Inflammatory macrophage treated with lipopolysaccharide for 1 hour (primary cell): ENCODE measurements around the gene NCKAP5.

Experiments
- DNase-seq, 2 donors: peaks; one replicate each; pipeline ENCODE4 v3.0.0-alpha.2; 2020 to 2022

Gene NCKAP5

DNA sequence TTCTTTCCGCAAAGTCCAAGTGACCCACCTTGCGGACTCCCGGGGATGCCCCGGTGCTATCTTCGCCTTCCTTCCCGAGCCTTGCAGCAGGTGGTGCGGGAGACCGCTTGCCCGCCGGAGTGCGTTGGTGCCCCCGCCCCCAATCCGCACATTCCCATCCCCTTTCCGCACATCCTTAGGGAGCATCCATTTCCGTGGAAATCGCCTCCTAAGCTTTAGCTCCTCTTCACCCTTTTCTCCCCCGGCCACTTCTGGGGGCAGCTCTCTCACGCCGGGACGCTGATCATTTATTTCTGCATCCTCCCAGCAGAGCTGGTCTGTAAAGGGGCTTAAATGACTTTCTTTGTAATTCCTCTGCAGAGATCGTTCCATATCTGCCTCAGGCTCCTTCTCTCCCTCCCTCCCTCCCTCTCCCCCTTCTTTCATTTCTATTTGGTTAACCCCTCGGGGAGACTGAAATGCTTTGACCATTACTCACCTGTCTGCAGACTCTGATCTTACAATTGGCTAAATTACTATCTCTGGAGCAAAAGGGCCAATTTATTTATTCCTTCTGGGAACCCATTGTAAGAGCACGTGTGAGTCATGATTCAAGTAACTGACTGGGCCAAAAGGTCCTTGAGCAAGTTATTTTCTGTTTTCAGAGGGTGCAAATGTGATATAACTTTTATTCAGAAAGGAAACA lies 897.0 kb downstream of the NCKAP5 start:
- DNase-seq: no peak

DNA sequence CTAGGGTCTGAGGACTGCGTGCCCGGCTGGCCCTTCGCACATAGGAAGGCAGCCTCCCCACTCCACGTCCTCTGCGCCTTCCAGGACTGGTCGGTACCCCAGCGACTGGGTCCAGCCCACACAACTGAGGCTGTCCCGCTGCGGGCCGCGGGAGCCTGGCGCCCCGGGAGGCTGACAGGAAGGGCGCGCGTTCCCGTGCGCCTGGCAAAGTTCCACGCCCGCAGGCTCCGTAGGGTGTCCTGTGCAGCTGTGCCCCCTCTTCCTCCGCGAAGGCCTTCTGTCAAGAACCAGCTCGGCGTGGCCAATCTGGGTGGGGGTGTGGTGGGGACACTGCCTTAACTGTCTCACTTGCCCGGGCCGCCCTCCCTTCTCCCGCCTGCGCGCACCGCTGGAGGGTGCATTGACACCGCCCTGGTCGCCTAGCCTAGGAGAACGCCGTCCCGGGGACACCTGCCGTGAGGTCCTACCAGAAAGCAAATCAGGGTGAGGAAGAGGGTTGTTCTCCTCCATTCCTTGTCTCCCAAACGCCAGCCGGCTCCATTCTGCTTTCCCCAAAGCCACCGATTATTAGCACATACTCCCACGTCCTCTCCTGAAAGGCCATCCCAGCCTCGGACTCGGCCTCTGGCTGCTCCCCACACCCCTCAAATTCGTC lies 897.6 kb downstream of the NCKAP5 start:
- no peak for DNase-seq

DNA sequence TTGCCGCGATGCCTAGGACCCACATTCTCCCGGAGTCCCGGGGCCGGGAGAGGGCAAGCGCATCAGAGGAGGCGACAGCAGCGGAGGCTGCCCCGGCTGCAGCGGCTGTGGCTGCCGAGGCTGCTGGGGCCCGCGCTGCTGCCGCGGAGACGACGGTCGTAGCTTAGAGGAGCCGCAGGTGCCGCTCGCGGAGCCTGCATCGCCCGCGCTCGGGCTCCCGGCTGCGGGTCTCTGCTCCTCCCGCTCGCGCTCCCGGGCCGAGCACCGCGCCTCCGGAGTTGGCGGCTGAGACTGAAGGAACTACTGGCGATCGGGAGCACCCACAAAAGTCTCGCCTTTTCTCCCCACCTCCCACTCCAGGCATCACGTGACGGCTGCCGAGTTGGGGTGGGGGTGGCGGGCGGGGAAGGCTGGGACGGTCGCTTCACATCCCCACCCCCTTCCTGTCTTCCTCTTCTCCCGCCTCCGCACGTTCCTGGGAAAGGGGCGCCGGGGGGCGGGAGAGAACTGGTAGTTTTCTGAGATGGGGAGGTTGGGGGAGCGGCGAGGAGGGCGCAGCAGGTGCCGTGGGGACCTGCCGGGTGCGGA lies 898.3 kb downstream of the NCKAP5 start, which contains the start of gene LYPD1:
Gene LYPD1 (minus strand): TSS at position 298 of the 588 bp plus-strand sequence. CDS start 273 bp downstream, at position 25.
- DNase-seq: no peak

GRCh38 chr2:132668987-132669907 lies 899.0 kb downstream of the NCKAP5 start:
- DNase-seq: no peak

DNA sequence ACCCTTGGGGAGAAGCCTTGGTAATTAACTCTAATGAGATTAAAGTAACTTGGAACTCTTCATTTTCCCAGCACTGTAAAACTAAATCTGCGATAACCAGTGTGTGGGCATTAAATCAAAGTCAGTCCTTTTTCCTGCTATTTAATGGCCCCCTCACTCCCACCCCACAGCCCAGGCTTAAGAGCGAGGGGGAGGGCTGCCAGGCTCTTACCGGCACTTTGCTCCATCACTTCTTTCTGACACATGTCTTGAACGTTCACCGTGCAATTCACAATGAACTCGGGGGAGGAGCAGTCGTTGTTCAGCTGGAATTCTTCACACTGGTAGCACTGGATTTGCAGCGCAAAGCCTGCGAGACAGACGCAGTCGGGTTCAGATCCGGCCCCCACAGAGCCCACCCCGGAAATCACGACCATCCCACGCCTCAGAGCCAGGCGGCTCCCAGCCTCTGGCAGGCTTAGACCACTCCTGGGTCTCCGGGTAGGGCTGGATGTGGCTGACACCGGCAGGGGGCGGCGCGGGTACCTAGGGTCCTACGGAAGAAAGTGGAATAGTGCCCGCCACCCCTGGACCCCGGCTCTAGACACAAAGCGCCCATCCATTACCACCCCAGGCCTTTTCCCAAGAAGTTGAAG lies 900.0 kb downstream of the NCKAP5 start:
- no peak for DNase-seq

DNA sequence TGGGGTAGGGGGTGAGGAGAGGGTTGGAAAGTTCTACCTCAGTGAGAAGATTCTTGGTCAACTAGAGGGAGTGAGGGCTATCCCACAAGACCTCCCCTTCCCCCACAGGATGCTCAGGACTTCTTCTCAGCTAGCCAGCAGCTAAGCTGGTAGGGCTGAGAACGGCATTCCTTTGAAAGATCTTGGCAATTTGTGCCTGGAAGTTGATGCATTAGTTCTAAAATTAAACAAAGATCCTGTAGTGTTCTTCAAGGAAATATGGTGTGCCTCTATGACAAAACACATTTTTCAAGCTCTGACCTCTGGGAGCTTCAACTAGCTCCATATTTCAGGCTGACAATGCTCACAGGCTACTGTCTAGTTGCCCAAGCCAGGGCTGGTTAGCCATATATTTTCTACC lies 900.6 kb downstream of the NCKAP5 start:
- no peak for DNase-seq

DNA sequence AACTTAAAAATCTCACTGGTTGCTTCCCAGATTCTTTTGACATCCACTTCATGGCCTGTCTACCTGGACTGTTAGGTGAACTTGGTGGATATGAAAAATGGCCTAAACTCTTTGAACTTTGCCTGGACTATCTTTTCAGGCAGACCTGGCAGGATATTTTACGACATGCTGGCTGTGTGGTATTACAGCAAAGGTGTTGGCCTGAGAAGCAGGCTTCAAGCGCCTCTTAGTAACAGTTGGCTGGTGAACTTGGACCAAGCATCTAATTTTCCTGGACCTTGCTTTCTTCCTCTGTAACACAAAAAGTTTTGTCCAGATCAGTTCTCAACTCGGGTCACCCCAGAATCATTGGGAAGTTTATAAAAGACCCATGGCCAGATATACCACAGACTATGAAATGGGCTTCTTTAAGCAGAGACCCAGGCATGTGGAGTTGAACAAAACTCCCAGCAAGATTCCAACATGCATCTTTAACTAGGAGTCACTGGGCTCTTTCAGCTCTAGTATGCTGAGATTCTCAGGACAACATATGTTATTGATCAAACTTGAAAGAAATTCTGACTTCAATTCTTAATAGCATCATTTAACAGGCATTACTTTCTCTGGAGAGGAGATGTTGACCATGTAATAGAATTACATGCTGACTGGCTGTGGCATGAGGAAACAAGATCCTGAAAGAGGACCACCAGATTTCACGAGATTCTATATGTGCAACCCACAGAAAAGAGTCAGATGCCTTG lies 902.7 kb downstream of the NCKAP5 start:
- DNase-seq: no peak

DNA sequence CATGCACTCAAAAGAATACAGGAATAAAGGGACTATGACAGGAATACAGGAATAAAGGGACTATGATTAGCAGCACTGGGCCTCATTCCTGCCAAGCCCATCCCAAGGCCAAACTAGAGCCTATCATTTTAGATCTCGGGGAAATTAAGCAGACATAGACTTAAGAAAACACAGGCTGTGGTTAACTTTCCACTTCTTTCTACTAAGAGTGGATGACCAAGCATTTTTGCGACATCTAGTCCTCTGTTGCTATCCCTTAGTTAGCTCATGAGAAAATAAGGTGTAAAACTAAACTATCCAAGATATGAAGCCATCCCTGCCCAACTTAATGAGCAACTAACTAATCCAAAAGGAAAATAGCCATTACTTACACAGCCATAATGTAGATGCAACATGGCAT lies 904.2 kb downstream of the NCKAP5 start:
- DNase-seq: no peak

- no peak for DNase-seq
Observed at GRCh38 chr2:132662732-132663131, 905.5 kb downstream of the NCKAP5 start.

DNA sequence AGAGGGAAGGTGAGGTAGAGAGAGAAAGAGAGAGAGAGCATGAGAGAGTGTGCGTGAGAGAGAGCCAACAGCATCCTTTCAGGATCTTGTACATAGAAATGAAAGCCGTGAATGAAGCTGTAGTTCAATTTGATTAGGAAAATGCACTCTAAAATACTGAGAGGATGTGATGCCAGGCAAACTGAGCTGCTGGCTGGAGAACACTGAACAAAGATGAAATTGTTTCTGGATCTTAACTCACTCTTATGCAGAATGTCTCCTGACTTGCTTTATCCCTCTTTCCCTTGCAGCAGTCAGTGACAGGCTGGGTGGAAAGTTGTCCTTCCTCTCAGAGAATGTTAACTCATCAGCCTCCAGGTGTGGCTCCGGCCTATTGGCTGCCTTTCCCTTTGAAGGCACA lies 908.9 kb downstream of the NCKAP5 start:
- no peak for DNase-seq

DNA sequence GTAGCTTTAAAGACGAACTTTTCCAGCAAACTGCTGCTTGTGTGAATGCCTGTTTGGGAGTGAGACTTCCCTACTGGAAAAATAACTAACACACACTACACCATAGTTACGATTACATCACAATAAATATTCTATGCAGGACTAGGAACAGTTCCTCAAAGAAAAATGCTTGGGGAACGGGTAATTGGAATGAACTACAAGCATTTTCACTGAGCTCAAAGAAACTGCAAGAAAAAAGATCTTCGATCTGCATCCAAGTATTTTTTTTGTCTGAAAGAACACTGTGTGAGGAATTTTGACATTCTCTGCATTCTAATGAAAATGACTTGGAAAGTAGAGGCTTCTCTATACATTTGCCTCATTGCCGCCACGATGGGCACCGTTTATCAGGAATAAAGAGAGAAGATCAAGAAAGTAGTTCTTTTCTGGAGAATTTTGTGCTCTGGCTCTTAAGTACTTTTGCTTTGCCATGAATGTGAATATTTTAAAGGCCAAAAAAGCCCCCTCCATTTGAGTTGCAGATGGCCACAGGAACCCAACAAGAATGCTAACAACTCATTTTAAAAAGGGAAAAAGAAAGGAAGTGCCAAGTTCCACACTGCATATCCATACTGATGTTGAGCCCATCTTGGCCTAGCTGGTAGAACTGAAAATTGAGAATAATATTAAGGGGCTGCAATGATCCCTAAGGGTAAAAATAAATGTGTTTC lies 911.8 kb downstream of the NCKAP5 start:
- no peak for DNase-seq

DNA sequence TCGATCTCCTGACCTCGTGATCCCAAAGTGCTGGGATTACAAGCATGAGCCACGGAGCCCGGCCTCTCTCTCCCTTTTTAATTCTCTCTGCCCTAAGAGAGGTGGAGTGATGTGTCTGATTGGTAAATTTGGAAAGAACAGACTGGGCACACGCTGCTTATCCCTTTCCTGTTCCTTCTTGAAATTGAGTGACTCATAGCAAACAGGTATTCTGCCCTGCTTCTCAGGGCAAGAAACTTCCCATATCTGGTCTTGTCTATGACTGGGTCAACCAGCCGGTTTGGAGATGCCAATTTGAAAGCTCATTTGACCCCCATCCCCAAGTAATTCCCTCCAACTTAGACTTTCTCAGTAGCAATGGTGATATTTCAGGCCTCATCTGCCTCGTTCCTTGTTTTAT lies 913.3 kb downstream of the NCKAP5 start:
- no peak for DNase-seq

- no peak for DNase-seq
Observed at GRCh38 chr2:132654335-132654734, 913.9 kb downstream of the NCKAP5 start.

GRCh38 chr2:132652474-132652873 lies 915.8 kb downstream of the NCKAP5 start:
- DNase-seq: no peak

DNA sequence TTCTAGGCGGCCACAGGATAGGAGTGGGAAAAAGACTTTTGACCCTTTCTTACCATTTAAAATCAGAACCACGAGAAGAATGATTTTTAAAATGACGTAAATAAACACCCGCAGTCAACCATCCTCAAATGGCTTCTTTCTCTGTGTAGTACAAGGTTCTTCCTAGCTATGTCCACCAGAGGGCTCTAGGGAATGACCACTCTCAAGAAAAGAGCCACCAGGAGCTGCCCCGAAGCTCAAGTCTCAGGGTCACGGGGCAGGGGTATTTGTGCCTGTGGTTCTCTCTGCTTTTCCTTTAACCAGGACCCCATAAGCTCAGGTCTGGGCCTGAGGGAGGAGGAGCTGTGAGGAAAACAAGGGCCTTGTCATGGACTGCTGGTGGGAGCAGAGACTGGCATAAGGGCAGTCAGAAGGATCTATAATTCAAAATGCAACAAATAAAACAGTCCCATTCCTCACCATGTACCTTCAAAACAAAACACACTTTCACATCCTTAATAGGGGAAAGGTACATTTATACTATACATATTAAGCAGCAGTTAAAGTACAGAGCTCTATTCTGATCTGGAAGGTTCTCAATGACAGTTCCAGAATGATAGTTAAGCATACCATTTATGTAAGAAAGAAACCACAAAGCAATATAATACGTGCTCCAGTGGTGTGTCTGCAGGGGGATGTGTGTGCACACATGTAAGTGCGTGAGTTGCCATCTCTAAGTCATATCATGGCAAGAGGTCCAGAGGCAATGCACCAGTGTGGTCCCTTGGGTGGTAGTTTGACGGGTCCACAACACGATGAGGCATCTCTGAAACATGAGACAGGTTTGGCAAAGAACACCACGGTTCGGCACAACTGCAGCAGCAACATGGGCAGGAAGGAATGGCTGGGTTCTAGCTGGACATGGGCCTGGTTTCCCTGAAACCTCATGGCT lies 916.9 kb downstream of the NCKAP5 start:
- DNase-seq: peak in 1 of 2 donors; percentile 33

GRCh38 chr2:132646540-132647108 lies 921.6 kb downstream of the NCKAP5 start:
- DNase-seq: no peak

DNA sequence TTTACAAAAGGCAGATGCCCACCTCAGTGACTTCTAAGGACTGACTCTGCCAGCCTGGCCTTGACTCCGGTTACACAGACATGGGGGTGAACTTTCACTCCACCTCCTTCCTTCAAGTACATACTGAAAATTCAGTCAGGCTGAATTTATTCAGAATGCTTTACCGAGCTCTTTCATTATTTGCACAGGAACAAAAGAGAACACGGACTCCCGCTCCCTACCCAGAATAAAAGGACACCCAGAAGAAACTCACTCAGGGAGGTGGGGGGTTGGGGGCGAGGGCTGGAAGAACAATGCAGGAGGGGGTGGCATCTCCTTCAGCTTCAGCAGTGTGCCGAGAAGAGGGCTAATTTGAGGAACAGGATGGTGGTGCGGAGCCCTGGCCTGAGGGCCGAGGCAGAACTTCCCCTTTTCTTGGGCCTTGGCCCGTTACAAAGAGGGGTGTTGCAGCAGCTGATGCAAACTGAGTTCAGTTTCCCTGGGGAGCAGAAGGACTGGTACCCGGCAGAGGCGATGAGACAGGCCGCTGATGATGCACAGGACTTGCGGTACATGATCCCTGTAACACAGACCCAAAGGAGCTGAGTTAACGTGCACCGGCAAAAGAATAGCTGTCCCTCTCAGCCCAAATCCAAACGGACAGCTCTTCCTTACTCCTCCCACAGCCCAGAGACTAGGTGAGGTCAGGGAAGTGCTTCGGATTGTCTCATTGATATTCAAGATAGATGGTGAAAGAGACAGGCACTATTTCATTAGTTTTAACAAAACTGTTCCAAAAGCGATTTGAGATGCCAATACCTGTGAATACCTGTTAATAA lies 922.3 kb downstream of the NCKAP5 start:
- peak; percentile 19 to 35 for DNase-seq

- no peak for DNase-seq
Observed at GRCh38 chr2:132645176-132645575, 923.1 kb downstream of the NCKAP5 start.

- DNase-seq: no peak
Observed at GRCh38 chr2:132642415-132642814, 925.8 kb downstream of the NCKAP5 start.
